GM18951 (cell line): ENCODE results near the gene TCF25.
"Not testable (repeated sequence)": the region's sequence is repeated elsewhere in the genome, so short reads cannot be mapped to it uniquely, and the experiment has no call there.

ENCODE experiments used
- POLR2A ChIP-seq: IDR thresholded peaks from 4 replicates; pipeline ENCODE4 v1.6.1; 2011; ENCODE audit warnings: mild to moderate bottlenecking; ENCODE audit not compliant: insufficient read length, insufficient read depth; ENCODE audit errors: extremely low read depth
- in situ Hi-C: fragments of 300-500 bp; cut with MboI; formaldehyde crosslinking; loops from one replicate; pipeline ENCODE4 v1.12.0; 2022; ENCODE audit warnings: low sequenced_read_pairs, mixed read lengths, inconsistent platforms; ENCODE audit not compliant: unreplicated experiment

The TCF25 gene

GRCh38 chr16:89909777-89910716 lies 36.7 kb downstream of the TCF25 start:
- peak; percentile 4 for TF ChIP-seq POLR2A
- in situ Hi-C loops = no loop called here

GRCh38 chr16:89910717-89911354 lies 37.4 kb downstream of the TCF25 start:
- no peak for TF ChIP-seq POLR2A
- in situ Hi-C loops = no loop called here

- TF ChIP-seq POLR2A = no peak
- in situ Hi-C loops = no loop called here
Observed at GRCh38 chr16:89911375-89911774, 38.0 kb downstream of the TCF25 start.

GRCh38 chr16:89912143-89912542 lies 38.8 kb downstream of the TCF25 start:
- TF ChIP-seq POLR2A = no peak
- in situ Hi-C loops = no loop called here

GRCh38 chr16:89912627-89913026 lies 39.2 kb downstream of the TCF25 start:
- in situ Hi-C loops = no loop called here
- TF ChIP-seq POLR2A = no peak

GRCh38 chr16:89913408-89914387 lies 40.3 kb downstream of the TCF25 start:
- in situ Hi-C loops = no loop called here
- no peak for TF ChIP-seq POLR2A

- in situ Hi-C loops = not testable (repeated sequence)
Observed at GRCh38 chr16:89914642-89915285, 41.4 kb downstream of the TCF25 start.

GRCh38 chr16:89915303-89916232 lies 42.2 kb downstream of the TCF25 start:
- in situ Hi-C loops = no loop called here
- TF ChIP-seq POLR2A = no peak

GRCh38 chr16:89917773-89918452 lies 44.5 kb downstream of the TCF25 start:
- TF ChIP-seq POLR2A = peak; percentile 52
- in situ Hi-C loops = no loop called here

GRCh38 chr16:89918453-89919347 lies 45.3 kb downstream of the TCF25 start, which contains the start of gene MC1R:
MC1R (plus strand) TSS chr16:89918862; CDS start chr16:89919259, 397 bp downstream.
- TF ChIP-seq POLR2A = no peak
- in situ Hi-C loops = no loop called here
